SK-N-SH (cell line): ENCODE measurements around the gene IGF2R. TPM values are rescaled to one million over a fixed set of nuclear protein-coding genes. Genes with fewer than 3 reads are reported as not detected.

Experiments
- CTCF ChIA-PET: fragments of 300-600, 350-600 bp; formaldehyde crosslinking; extraction: SDS; loops from one replicate; lab custom pipeline; 2021; lab: Yijun Ruan, JAX
- POLR2A ChIA-PET: fragments of 350-600 bp; sonication (Branson Sonifier 250); formaldehyde crosslinking; extraction: SDS; loops from one replicate; lab custom pipeline; 2020; ENCODE audit warnings: antibody characterized with exemption, inconsistent platforms; lab: Yijun Ruan, JAX
- DNase-seq: peaks from one replicate; pipeline ENCODE4 v3.0.0; 2012
- H2AFZ ChIP-seq: fragments of 200-600 bp; sonication (generic); 2 replicates; pipeline ENCODE4 v1.8.1; 2016; ENCODE audit warnings: antibody characterized with exemption, mild to moderate bottlenecking, low read depth
- H3F3A ChIP-seq: fragments of 200-600 bp; sonication (generic); replicated peaks from 2 replicates; pipeline ENCODE3; 2016; ENCODE audit warnings: antibody characterized with exemption, mild to moderate bottlenecking; ENCODE audit not compliant: insufficient read depth
- H3K27ac ChIP-seq, 2 experiments: fragments of 200-500 bp in 1 of 2; fragments of 200-600 bp in 1 of 2; sonication (Bioruptor generic) in 1 of 2; sonication (generic), shearing (Covaris generic) in 1 of 2; 2 replicates each; pipeline versions ENCODE4 v1.5.1 to v1.6.1; 2014 to 2016; ENCODE audit warnings: low read depth in 2 of 2, inconsistent platforms in 1 of 2, low read length in 1 of 2, mild to moderate bottlenecking in 1 of 2, mixed read lengths in 1 of 2
- H3K27me3 ChIP-seq: fragments of 200-600 bp; sonication (generic), shearing (Covaris generic); 2 replicates; pipeline ENCODE4 v1.6.1; 2016; ENCODE audit warnings: mixed run types; ENCODE audit not compliant: insufficient read depth
- H3K36me3 ChIP-seq, 2 experiments: fragments of 200-500 bp in 1 of 2; fragments of 200-600 bp in 1 of 2; sonication (Bioruptor generic) in 1 of 2; sonication (generic) in 1 of 2; replicated peaks in 1 of 2; 2 replicates each; pipeline versions ENCODE3 to v1.5.1; 2014 to 2016; ENCODE audit warnings: low read length in 1 of 2, mild to moderate bottlenecking in 1 of 2; ENCODE audit not compliant: insufficient read depth in 2 of 2, control insufficient read depth in 1 of 2
- H3K4me1 ChIP-seq, 2 experiments: fragments of 200-500 bp in 1 of 2; fragments of 200-600 bp in 1 of 2; sonication (Bioruptor generic) in 1 of 2; sonication (generic), shearing (Covaris generic) in 1 of 2; 2 replicates each; pipeline versions ENCODE4 v1.5.1 to v1.6.1; 2014 to 2016; ENCODE audit warnings: low read depth in 1 of 2, low read length in 1 of 2, mixed run types in 1 of 2; ENCODE audit not compliant: insufficient read depth in 2 of 2, control insufficient read depth in 1 of 2
- H3K4me2 ChIP-seq: fragments of 200-600 bp; sonication (generic), shearing (Covaris generic); 2 replicates; pipeline ENCODE4 v1.6.1; 2017; ENCODE audit warnings: mixed run types
- H3K4me3 ChIP-seq, 2 experiments: fragments of 200-500 bp in 1 of 2; fragments of 200-600 bp in 1 of 2; sonication (Bioruptor generic) in 1 of 2; sonication (generic), shearing (Covaris generic) in 1 of 2; 2 replicates each; pipeline versions ENCODE4 v1.5.1 to v1.8.1; 2014 to 2016; ENCODE audit warnings: low read depth in 2 of 2, inconsistent platforms in 1 of 2, low read length in 1 of 2, mild to moderate bottlenecking in 1 of 2, mixed read lengths in 1 of 2, moderate library complexity in 1 of 2
- H3K79me2 ChIP-seq: fragments of 200-600 bp; sonication (generic); 2 replicates; pipeline ENCODE4 v1.8.1; 2017; ENCODE audit warnings: mild to moderate bottlenecking; ENCODE audit not compliant: insufficient read depth
- H3K9ac ChIP-seq: fragments of 200-600 bp; sonication (generic); 2 replicates; pipeline ENCODE4 v1.6.1; 2017; ENCODE audit warnings: mixed run types
- H3K9me2 ChIP-seq: fragments of 200-600 bp; sonication (generic); 2 replicates; pipeline ENCODE4 v1.6.1; 2017; ENCODE audit warnings: mixed run types
- H3K9me3 ChIP-seq: fragments of 200-600 bp; sonication (generic); 2 replicates; pipeline ENCODE4 v1.6.1; 2017; ENCODE audit warnings: mixed run types, mild to moderate bottlenecking, moderate library complexity
- H4K20me1 ChIP-seq: fragments of 200-600 bp; sonication (generic); 2 replicates; pipeline ENCODE4 v1.6.1; 2017; ENCODE audit warnings: mild to moderate bottlenecking, mixed run types; ENCODE audit not compliant: insufficient read depth
- CHD2 ChIP-seq: fragments of 150-350 bp; IDR thresholded peaks from 2 replicates; pipeline ENCODE4 v1.6.1; 2018; ENCODE audit warnings: low read length; ENCODE audit not compliant: partially characterized antibody
- ELF1 ChIP-seq: IDR thresholded peaks from 2 replicates; pipeline ENCODE4 v1.4.0; 2012
- EP300 ChIP-seq, 2 experiments: IDR thresholded peaks; 2 replicates each; pipeline versions ENCODE4 v1.4.0 to v1.6.1; 2012; ENCODE audit warnings: borderline replicate concordance in 1 of 2, low read depth in 1 of 2, low read length in 1 of 2
- EZH2phosphoT487 ChIP-seq: fragments of 200-600 bp; sonication (generic); IDR thresholded peaks from 2 replicates; pipeline ENCODE4 v1.6.1; 2017; ENCODE audit warnings: low read depth, mixed run types, mild to moderate bottlenecking, antibody characterized with exemption, moderate library complexity, borderline replicate concordance
- FOXJ3 ChIP-seq: sonication (generic); formaldehyde crosslinking; IDR thresholded peaks from 2 replicates; pipeline ENCODE4 v1.5.1; 2020; ENCODE audit warnings: mild to moderate bottlenecking, missing genetic modification reagents
- GATA2 ChIP-seq: sonication (generic); formaldehyde crosslinking; IDR thresholded peaks from 2 replicates; pipeline ENCODE4 v1.5.0; 2020; ENCODE audit warnings: mild to moderate bottlenecking, missing genetic modification reagents
- MAX ChIP-seq: IDR thresholded peaks from 2 replicates; pipeline ENCODE4 v1.4.0; 2012; ENCODE audit warnings: low read depth
- PBX3 ChIP-seq: IDR thresholded peaks from 2 replicates; pipeline ENCODE4; 2012
- RCOR1 ChIP-seq: fragments of 150-350 bp; IDR thresholded peaks from 2 replicates; pipeline ENCODE4 v1.6.1; 2017; ENCODE audit warnings: antibody characterized with exemption, low read length
- REST ChIP-seq: IDR thresholded peaks from 2 replicates; pipeline ENCODE4 v1.6.1; 2012; ENCODE audit warnings: mild to moderate bottlenecking, low read depth, low read length, moderate library complexity
- RFX5 ChIP-seq: IDR thresholded peaks from 2 replicates; pipeline ENCODE4 v1.6.1; 2012; ENCODE audit warnings: mild to moderate bottlenecking, improper control_type of control experiment, low read length
- ZBTB33 ChIP-seq: IDR thresholded peaks from 2 replicates; pipeline ENCODE4 v1.4.0; 2012; ENCODE audit warnings: low read depth, borderline replicate concordance
- WGBS: methylation state at CpG from one replicate; pipeline ENCODE4 v1.1.6; 2017; ENCODE audit warnings: low lambda C conversion rate; 5-methylcytosine and 5-hydroxymethylcytosine counted together
- polyA plus RNA-seq, 3 experiments: library from polyadenylated mRNA; depleted of rRNA; stranded (reverse); fragments of >200 nt; gene quantifications; 2 replicates each; pipeline ENCODE4 v1.2.3, GENCODE V29; 2012

The IGF2R gene
- polyA plus RNA-seq, 1 of the 3 experiments (the other 2 are of a cell fraction) = 45.0 TPM

GRCh38 chr6:160022101-160022500 lies 53.2 kb downstream of the IGF2R start:
- Histone ChIP-seq H3K36me3 (peaks cover 5 to 32% of the 10 kb centered on the region in 2 experiments), H3K4me3 (no peak overlapping the region), H3K4me2 (no peak overlapping the region), H3K9me3 (no peaks in the 10 kb centered on the region), H3K79me2 (no peaks in the 10 kb centered on the region), H2AFZ (no peak overlapping the region), H3K27ac (no peak overlapping the region), H3K27me3 (no peaks in the 10 kb centered on the region), H3K9ac (no peak overlapping the region), H3F3A (no peaks in the 10 kb centered on the region), H3K9me2 (no peaks in the 10 kb centered on the region), H4K20me1 (no peaks in the 10 kb centered on the region), H3K4me1 (no peaks in the 10 kb centered on the region)
- no peak for DNase-seq
- no peak for TF ChIP-seq CHD2
- TF ChIP-seq EP300 (IDR thresholded peaks at IDR 0.05; ENCODE audit: borderline replicate concordance in 1 of 2, low read depth in 1 of 2, low read length in 1 of 2) = no peak
- no peak for TF ChIP-seq ZBTB33
- TF ChIP-seq RCOR1 = no peak
- no peak for TF ChIP-seq ELF1
- no peak for TF ChIP-seq PBX3
- no peak for TF ChIP-seq RFX5
- no peak for TF ChIP-seq EZH2phosphoT487
- TF ChIP-seq GATA2 (CRISPR knock-in tag) = no peak
- TF ChIP-seq FOXJ3 = no peak
- TF ChIP-seq REST = no peak
- no peak for TF ChIP-seq MAX
- WGBS = 94% methylated on average over 1 of the region's 1 CpG
- ChIA-PET CTCF (no interaction called here), POLR2A (no interaction called here)
